Heart left ventricle (tissue), 16 donors: ENCODE measurements around the gene ARHGAP12. TPM values are rescaled to one million over a fixed set of nuclear protein-coding genes. Genes with fewer than 3 reads are reported as not detected.

Experiments
- ATAC-seq, 4 donors: fragments of 200-7000 bp; cut with Tn5 transposase; one replicate each; pipeline ENCODE4 v1.9.1; 2020 to 2022; ENCODE audit warnings: moderate library complexity in 4 of 4, mild to moderate bottlenecking in 3 of 4, moderate number of reproducible peaks in 1 of 4
- DNase-seq, 5 donors: peaks; one replicate each; pipeline ENCODE4 v3.0.0-alpha.2; 2020
- H3K27ac ChIP-seq, 12 donors: fragments of 200-600 bp; sonication (generic) in 4 of 12; one replicate each; pipeline versions ENCODE4 v1.5.0 to v1.8.0; 2016 to 2022; ENCODE audit warnings: mild to moderate bottlenecking in 2 of 12
- H3K27me3 ChIP-seq, 9 donors: fragments of 200-600 bp; sonication (generic) in 2 of 9; one replicate each; pipeline versions ENCODE4 v1.5.1 to v1.8.0; 2016 to 2022; ENCODE audit warnings: mild to moderate bottlenecking in 3 of 9
- H3K36me3 ChIP-seq, 9 donors: fragments of 200-600 bp; sonication (generic) in 2 of 9; one replicate each; pipeline versions ENCODE4 v1.5.0 to v1.8.0; 2018 to 2022; ENCODE audit warnings: mild to moderate bottlenecking in 2 of 9
- H3K4me1 ChIP-seq, 12 donors: fragments of 200-600 bp; sonication (generic) in 4 of 12; one replicate each; pipeline versions ENCODE4 v1.5.0 to v1.8.0; 2016 to 2022; ENCODE audit warnings: mild to moderate bottlenecking in 3 of 12
- H3K4me3 ChIP-seq, 12 donors: fragments of 200-600 bp; sonication (generic) in 4 of 12; one replicate each; pipeline versions ENCODE4 v1.5.0 to v1.8.0; 2017 to 2022; ENCODE audit warnings: mild to moderate bottlenecking in 9 of 12, moderate library complexity in 4 of 12
- H3K9me3 ChIP-seq, 12 donors: fragments of 200-600 bp; sonication (generic) in 4 of 12; one replicate each; pipeline versions ENCODE4 v1.5.0 to v1.8.0; 2016 to 2022; ENCODE audit warnings: mild to moderate bottlenecking in 1 of 12
- POLR2A ChIP-seq, 2 donors: fragments of 450-650 bp; IDR thresholded peaks; one replicate each; pipeline ENCODE4 v1.6.1; 2017; ENCODE audit warnings: antibody characterized with exemption in 2 of 2, mild to moderate bottlenecking in 2 of 2, moderate library complexity in 2 of 2
- WGBS, 4 donors: extraction: QIAGEN DNeasy Blood & Tissue Kit in 2 of 4; methylation state at CpG; one replicate each; pipeline versions ENCODE4 v1.1.5 to v1.1.7; 2013 to 2018; 5-methylcytosine and 5-hydroxymethylcytosine counted together
- intact Hi-C, 10 donors: fragments of 100-400 bp; cut with DNase I; formaldehyde crosslinking; loops; one replicate each; pipeline versions ENCODE4 v1.11.1 to v1.14.2; 2022
- polyA plus RNA-seq, 2 donors: library from polyadenylated mRNA; stranded (reverse); fragments of 200-250 nt; gene quantifications; one replicate each; pipeline ENCODE4 v1.2.3, GENCODE V29; 2013
- total RNA-seq, 9 donors: library from RNA; depleted of rRNA in 2 of 9; stranded (reverse); fragments of >200 nt in 2 of 9; fragmentation: NEBNext Ultra II Directional in 3 of 9; extraction: Animal tissue kit (Norgen Biotek cat#: 25700) in 3 of 9; gene quantifications; one replicate each; pipeline versions ENCODE4 v1.1.0 to v1.2.4, GENCODE V29; 2016 to 2023
- TF ChIP-seq, protein P1 (sequence below), 12 donors: fragments of 200-600 bp; sonication (generic) in 4 of 12; IDR thresholded peaks; one replicate each; pipeline versions ENCODE4 v1.5.0 to v1.8.0; 2018 to 2022; ENCODE audit warnings: antibody characterized with exemption in 12 of 12, mild to moderate bottlenecking in 5 of 12
- donor health status: ischemic (EF 13 %, LVEDD 7.1; RV severe dilation, severe dysfunction).
- donor health status: healthy with polysubstance abuse.
- donor health status: DM: no; HTN: yes; CAD: no.
- donor health status: DM: no; HTN: no; CAD: no.
- donor health status: ischemic (EF 25% LVEDD 6.9; RV normal size, moderate dysfunction).
- donor health status: ischemic (EF 25% LVEDD 5.7; RV mildly dilated, moderate dysfunction).
- donor health status: healthy.
- donor health status: DM: yes; HTN: yes; CAD: no.
- donor health status: ischemic (EF 35%, LVEDD 5.7; RV mildly dilated, moderate dysfunction).
- donor health status: nonischemic (EF 11% LVEDD 7.7; RV severe dilation, severe dysfunction).
- donor health status: DM: yes; HTN: yes; CAD: no.
- donor health status: PGD.
- donor health status: ischemic (EF 29% LVEDD 5.4; RV normal size, mild dysfunction).
- donor health status: nonischemic (EF 23%, LVEDD 6.1; RV moderate dilation, normal function).

Gene ARHGAP12
- total and polyA plus RNA-seq, 11 donors: 11.5 to 27.6 (median 20.1) TPM

DNA sequence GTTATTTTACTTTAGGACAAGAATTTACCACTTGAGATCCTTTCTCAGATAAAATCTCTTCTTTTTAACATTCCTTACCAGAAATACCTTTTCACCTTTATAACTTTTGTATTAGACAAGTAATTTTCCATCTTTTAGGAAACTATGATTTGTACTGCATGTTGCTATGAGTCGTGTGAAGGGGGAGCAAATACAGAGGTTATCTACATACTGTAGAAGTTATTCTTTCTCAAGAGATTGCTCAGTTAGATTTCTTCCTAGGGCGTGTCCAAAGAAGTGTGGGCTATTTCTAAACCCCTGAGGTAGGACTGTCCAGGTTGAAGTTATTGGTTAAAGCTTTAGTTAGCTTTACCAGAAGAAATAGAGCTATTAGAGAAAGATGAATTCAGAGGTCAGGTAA, 30.2 kb upstream of the ARHGAP12 start:
- Histone ChIP-seq H3K27me3 (no peaks in the 10 kb centered on the region), H3K4me3 (no peak overlapping the region), H3K9me3 (peaks cover 0 to 7% (median 0%) of the 10 kb centered on the region in 12 donors), H3K36me3 (no peaks in the 10 kb centered on the region), H3K27ac (no peak overlapping the region), H3K4me1 (peaks cover 0 to 42% (median 0%) of the 10 kb centered on the region in 12 donors)
- intact Hi-C loops: no loop called here
- TF ChIP-seq, protein P1, sequence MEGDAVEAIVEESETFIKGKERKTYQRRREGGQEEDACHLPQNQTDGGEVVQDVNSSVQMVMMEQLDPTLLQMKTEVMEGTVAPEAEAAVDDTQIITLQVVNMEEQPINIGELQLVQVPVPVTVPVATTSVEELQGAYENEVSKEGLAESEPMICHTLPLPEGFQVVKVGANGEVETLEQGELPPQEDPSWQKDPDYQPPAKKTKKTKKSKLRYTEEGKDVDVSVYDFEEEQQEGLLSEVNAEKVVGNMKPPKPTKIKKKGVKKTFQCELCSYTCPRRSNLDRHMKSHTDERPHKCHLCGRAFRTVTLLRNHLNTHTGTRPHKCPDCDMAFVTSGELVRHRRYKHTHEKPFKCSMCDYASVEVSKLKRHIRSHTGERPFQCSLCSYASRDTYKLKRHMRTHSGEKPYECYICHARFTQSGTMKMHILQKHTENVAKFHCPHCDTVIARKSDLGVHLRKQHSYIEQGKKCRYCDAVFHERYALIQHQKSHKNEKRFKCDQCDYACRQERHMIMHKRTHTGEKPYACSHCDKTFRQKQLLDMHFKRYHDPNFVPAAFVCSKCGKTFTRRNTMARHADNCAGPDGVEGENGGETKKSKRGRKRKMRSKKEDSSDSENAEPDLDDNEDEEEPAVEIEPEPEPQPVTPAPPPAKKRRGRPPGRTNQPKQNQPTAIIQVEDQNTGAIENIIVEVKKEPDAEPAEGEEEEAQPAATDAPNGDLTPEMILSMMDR (IDR thresholded peaks at IDR 0.05): no peak
- no peak for TF ChIP-seq POLR2A (IDR thresholded peaks at IDR 0.05)
- DNase-seq (no peak), ATAC-seq (no peak)
- 90 to 97% (median 93%) methylated on average over 2 of the region's 2 CpGs for WGBS, 4 donors

GRCh38 chr10:31956200-31956946, 27.7 kb upstream of the ARHGAP12 start:
- H3K27me3 ChIP-seq: no peaks in the 10 kb centered on the region
- no peaks in the 10 kb centered on the region for H3K36me3 ChIP-seq
- ATAC-seq (no peak), DNase-seq (no peak)
- H3K27ac ChIP-seq: no peak overlapping the region
- intact Hi-C loops: no loop called here
- peaks cover 0 to 7% (median 0%) of the 10 kb centered on the region in 12 donors for H3K9me3 ChIP-seq
- no peak overlapping the region for H3K4me3 ChIP-seq
- no peak for TF ChIP-seq POLR2A (IDR thresholded peaks at IDR 0.05)
- TF ChIP-seq, protein P1 (IDR thresholded peaks at IDR 0.05): no peak
- WGBS, 4 donors: 83 to 91% (median 86%) methylated on average over 5 of the region's 5 CpGs
- H3K4me1 ChIP-seq: peaks cover 0 to 25% (median 0%) of the 10 kb centered on the region in 12 donors

GRCh38 chr10:31954410-31955191, 26.0 kb upstream of the ARHGAP12 start:
- TF ChIP-seq POLR2A (IDR thresholded peaks at IDR 0.05): no peak
- TF ChIP-seq, protein P1 (IDR thresholded peaks at IDR 0.05): no peak
- no peak overlapping the region for H3K4me3 ChIP-seq
- DNase-seq: no peak
- H3K9me3 ChIP-seq: peaks cover 0 to 8% (median 0%) of the 10 kb centered on the region in 12 donors
- H3K36me3 ChIP-seq: no peaks in the 10 kb centered on the region
- H3K27me3 ChIP-seq: no peaks in the 10 kb centered on the region
- H3K27ac ChIP-seq: no peak overlapping the region
- intact Hi-C loops: no loop called here
- H3K4me1 ChIP-seq: peaks cover 0 to 8% (median 0%) of the 10 kb centered on the region in 12 donors
- WGBS, 4 donors: 68 to 98% (median 96%) methylated on average over 2 of the region's 2 CpGs
- ATAC-seq: no peak

DNA sequence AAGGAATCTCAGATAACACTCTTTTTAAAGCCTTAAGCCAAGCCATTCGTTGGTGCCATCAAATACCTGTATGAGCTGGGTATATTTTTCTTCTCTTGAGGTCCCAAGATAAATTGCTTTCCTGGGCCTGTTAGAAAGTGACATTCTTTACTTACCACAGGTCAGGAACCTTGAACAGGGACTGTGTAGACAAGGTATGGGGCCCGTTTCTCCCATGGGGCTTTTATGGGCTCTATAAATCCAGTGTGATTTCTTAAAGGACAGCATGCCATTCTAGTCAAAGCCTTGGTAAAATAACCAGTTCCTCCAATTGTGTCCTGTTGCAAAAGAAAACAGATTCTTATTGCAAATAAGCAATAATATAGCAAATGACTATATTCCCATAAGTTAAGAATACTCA, 24.8 kb upstream of the ARHGAP12 start:
- peaks cover 0 to 8% (median 0%) of the 10 kb centered on the region in 12 donors for H3K9me3 ChIP-seq
- H3K4me1 ChIP-seq: peaks cover 0 to 6% (median 0%) of the 10 kb centered on the region in 12 donors
- no peaks in the 10 kb centered on the region for H3K27me3 ChIP-seq
- TF ChIP-seq POLR2A (IDR thresholded peaks at IDR 0.05): no peak
- TF ChIP-seq, protein P1 (IDR thresholded peaks at IDR 0.05): no peak
- DNase-seq: no peak
- ATAC-seq: no peak
- no peak overlapping the region for H3K4me3 ChIP-seq
- WGBS, 4 donors: 84 to 94% (median 91%) methylated on average over 2 of the region's 2 CpGs
- no peak overlapping the region for H3K27ac ChIP-seq
- H3K36me3 ChIP-seq: no peaks in the 10 kb centered on the region
- intact Hi-C loops: no loop called here
